NCI-H1436 treated with DMSO at 0.1 percent for 48 hours (cell line): ENCODE data around the gene GFER.
A peak's percentile ranks its signal among the peaks of the same experiment; 100 is the strongest.
"Not testable (repeated sequence)": the region's sequence is repeated elsewhere in the genome, so short reads cannot be mapped to it uniquely, and the experiment has no call there.

ENCODE experiments used
- DNase-seq: peaks from one replicate; lab custom pipeline; 2025; lab: John Stamatoyannopoulos, UW

Gene GFER

DNA sequence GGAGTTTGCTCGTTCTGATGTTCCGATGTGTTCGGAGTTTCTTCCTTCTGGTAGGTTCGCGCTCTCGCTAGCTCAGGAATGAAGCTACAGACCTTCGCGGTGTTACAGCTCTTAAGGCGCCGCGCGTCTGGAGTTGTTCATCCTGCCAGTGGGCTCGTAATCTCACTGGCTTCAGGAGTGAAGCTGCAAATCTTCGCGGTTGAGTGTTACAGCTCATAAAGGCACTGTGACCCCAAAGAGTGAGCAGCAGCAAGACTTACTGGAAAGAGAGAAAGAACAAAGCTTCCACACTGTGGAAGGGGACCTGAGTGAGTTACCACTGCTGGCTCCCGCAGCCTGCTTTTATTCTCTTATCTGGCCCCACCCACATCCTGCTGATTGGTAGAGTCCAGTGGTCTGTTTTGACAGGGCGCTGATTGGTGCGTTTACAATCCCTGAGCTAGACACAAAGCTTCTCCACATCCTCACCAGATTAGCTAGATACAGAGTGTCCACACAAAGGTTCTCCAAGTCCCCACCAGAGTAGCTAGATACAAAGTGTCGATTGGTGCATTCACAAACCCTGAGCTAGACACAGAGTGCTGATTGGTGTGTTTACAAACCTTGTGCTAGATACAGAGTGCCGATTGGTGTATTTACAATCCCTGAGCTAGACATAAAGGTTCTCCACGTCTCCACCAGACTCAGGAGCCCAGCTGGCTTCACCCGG is 26.4 kb upstream of the GFER start:
- DNase-seq, result not testable (repeated sequence)

DNA sequence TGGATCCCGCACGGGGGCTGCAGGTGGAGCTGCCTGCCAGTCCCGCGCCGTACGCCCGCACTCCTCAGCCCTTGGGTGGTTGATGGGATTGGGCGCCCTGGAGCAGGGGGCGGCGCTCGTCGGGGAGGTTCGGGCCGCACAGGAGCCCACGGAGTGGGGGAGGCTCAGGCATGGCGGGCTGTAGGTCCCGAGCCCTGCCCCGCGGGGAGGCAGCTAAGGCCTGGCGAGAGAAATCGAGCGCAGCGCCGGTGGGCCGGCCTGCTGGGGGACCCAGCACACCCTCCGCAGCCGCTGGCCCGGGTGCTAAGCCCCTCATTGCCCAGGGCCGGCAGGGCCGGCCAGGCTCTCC is 25.9 kb upstream of the GFER start:
- DNase-seq, result not testable (repeated sequence)

DNA sequence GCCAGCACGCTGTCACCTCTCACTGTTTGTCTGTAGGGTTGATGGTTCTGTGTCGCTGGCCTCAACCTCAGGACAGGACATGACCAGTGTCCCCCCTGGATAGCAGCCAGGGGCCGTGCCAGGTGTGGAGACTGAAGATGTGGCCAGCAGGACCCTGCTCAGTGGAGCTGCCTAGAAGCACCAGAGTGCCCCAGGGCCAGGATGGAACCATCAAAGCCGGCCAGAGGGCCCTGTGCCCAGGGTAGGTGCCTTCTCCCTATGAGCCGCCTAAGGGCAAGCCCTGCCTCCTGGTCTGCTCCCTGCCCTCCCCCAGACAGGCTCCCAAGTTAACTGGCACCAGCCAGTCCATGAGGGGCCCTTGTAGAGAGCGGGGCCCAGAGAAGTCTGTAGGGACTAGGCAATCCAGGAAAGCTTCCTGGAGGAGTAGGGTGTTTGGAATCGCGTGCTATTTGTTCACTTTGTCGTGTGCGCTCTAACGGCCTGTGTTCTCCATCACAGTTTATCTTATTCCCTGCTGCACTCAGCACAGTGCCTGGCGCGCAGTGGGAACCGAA is 25.2 kb upstream of the GFER start:
- no peak for DNase-seq

DNA sequence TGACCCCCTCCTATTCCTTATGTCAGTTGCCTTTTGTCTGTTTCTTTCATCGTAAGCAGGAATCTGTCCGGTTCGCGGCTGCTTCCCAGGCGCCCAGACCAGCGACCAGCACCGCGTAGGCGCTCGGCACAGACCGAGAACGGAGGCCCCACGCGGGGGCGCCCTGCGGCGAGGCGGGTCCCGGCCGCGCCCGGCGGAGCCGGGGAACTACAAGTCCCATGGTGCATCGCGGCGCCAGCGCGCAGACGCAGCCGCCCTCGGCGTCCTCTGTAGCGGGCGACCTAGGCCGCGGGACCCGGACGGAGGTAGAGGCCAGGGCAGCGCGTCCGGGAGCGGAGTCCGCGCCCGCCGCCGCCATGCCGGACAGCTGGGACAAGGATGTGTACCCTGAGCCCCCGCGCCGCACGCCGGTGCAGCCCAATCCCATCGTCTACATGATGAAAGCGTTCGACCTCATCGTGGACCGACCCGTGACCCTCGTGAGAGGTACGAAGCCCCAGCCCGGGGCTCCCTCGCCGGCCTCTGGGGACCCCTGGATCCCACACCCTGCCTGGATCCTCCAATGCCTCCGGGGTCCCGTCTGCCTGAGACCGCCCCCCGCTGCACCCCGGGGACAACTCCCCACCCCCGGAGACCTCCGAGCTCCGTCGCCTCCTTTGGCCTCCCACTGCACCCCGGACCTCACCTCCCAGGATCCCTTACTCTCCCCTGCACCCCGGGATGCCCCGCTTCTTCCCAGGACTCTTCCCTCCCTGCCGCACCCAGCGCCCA is 24.5 kb upstream of the GFER start, which contains the start of gene NDUFB10:
Gene NDUFB10 (plus strand): TSS at position 270 of the 771 bp plus-strand sequence. CDS start 87 bp downstream, at position 357.
- DNase-seq, result peak; percentile 56

DNA sequence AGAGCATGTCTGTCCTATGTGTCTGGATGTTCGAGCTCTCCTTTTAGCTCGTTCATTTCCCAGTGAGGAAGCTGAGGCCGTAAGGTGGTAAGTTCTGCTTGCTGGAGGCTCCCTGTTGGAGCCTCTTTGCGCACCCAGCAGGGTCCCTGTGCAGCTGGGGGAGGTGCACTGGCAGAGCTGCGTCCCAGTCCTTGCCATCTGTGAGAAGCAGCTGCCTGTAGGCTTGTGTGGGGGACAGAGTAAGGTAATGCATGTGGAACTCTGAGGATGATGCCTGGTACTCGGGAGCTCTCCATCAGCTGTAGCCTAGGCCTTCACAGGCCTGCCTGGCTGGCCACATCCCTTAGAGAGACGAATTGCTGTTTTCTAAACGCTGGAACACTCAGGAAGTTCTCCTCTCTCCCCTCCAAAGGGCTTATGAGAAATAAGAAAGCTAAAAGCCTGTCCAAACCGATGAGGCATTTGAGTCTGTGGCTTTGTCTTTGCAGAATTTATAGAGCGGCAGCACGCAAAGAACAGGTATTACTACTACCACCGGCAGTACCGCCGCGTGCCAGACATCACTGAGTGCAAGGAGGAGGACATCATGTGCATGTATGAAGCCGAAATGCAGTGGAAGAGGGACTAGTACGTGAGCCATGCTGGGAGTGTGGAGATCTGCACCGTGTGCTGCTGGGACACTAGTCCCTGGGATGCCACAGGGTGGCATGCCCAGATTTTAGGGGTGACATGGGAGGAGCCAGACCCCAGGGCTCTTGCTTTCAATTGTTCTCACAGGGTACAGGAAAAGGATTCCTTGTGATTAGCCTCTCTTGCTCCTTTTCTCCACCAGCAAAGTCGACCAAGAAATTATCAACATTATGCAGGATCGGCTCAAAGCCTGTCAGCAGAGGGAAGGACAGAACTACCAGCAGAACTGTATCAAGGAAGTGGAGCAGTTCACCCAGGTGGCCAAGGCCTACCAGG is 23.0 kb upstream of the GFER start:
- no peak for DNase-seq

DNA sequence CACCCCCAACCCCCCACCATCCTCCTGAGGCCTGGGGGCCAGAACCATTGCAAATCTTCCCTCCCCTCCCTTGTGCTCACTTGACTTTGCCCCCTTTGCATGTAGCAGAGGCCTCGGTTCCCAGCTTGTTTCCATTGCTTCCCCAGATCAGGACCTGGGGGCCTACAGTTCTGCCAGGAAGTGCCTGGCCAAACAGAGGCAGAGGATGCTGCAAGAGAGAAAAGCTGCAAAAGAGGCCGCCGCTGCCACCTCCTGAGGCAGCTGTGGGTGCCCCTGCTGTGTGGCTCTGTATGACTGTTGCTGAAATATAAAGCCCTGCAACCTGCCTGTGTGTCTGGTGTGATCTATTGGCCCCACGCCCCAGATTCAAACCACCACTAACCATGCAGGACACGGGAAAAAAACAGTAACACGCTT is 22.3 kb upstream of the GFER start:
- no peak for DNase-seq

DNA sequence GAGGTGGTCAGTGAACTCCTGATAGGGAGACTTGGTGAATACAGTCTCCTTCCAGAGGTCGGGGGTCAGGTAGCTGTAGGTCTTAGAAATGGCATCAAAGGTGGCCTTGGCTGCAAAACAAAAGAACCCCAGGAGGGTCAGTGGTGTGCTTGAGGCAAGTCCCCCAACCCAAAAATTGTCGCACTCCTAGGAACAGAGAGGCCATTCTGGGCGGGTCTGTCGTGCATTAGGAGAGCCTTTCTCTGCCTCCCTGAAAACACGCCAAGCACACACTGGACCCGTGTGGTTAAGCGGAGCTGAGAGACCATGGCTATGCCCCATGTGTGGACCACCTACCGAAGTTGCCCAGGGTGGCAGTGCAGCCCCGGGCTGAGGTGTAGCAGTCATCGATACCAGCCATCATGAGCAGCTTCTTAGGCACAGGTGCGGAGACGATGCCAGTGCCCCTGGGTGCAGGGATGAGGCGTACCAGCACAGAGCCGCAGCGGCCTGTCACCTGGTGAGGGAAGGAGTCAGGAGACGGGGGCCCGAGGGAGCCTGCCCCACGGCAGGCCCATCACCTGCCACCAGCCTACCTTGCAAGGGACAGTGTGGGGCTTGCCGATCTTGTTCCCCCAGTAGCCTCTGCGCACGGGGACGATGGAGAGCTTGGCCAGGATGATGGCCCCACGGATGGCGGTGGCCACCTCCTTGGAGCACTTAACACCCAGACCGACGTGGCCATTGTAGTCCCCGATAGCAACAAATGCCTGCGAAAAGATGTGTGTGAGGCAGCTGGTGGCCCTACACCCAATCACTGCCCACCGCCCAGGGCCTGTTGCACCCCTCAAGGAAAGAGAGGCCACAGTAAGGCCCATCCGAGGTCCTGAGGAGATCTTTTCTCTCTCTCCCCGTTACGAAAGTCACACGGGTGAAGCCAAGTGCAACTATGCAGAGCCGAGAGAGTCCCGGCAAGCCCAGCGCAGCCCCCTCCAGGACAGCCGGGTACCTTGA is 21.5 kb upstream of the GFER start:
- not testable (repeated sequence) for DNase-seq

DNA sequence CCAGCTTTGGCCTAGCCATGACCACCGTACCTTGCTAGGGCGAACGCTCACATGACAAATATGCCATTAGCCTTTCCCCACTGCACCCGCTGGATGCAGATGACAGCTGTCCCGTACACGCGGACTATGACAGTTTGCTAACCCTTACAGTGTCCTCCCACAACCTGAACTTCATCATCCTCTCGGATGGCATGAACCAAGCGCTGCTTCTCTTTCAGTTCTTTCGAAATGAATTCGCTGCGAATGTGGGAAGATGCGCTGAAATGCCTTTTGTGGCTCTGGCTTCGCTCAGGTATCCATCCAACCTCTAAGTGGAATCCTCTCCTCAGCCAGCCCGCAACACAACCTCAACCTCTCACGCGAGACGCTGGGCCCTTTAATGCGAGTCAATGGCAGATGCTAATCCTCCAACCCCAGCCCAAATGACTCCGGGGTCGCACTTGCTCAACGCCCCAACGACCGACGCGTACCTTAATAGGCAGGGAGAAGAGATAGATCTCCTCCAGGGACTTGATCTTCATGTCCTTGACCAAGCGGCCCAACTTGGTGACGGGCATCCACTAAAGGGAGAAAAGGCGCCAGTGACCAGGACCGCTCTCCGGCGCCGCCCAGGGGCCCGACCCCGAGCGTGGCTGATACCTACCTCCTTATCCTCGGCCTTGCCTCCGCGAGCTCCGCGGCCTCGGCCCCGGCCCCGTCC is 20.0 kb upstream of the GFER start:
- no peak for DNase-seq

DNA sequence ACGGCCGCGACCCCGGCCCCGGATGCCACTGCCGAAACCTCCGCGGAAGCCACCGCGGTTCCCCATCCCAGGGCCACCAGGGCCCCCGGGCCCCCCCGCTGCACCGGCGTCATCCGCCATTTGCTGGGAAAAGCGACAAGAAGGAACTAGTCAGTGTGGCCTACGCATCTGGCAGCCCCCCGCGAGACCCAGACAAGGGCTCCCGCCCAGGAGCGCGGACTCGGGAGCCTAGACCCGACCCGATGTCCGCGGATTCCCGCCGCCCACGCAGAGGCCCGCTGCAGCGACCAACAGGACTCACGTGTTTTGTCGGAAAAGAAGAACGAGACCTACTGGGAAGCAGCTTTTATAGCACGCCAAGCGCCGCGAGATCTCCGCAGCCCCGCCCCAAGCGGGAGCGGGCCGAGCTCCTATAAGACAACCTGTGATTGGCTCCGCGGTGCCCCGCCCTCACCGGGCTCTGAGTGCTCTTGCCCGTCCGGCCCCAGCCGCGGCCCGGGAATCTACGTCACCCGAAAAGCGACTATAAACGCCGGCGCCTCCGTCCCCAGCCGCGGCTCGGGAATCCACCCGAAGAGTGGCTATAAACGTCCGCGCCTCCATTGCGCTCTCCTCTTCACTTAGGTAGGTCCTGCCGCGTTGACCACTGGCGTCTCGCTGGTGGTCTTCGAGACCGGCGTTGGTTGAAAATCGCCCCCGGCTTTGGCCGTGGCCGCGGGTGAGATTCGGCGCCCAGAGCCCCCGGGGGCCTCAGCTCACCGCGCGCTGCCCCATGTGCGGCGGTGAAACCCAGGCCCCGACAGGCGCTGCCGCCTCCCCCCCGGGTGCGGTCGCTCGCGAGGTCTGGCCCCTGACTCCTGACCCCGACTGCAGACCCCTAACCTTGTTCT is 19.2 kb upstream of the GFER start, which contains the start of gene RPS2:
Gene RPS2 (minus strand): TSS at position 321 of the 890 bp plus-strand sequence. CDS start 201 bp downstream, at position 120.
- peak; percentile 91 for DNase-seq

DNA sequence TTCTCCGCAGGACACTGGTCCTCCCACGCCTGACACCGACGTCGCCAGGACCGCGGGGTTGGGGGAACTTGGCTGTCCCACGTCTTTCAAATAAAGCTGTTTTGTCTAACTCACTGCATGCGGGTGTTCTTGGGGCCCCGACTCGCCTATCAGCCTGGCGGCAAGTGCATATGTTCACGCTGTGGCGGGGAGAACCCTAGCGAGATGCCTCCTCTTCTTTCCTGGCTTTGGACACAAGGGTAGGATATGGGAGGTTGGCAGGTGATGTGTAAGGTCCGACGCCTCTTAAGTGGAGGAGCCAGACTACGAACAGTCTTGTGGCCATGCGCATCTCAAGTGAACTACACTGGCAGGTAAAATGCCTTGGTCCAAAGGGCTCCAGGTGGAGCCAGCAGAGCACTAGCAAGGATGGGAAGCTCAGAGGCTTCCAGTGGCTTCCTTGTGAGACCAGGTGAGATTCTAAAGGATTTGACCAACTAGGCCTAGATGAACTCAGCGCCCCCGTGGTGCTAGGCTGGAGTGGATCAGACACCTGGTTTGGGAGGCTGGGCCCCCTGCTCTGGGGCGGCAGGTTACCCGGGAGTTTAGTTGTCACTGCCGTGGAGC is 18.5 kb upstream of the GFER start:
- no peak for DNase-seq

DNA sequence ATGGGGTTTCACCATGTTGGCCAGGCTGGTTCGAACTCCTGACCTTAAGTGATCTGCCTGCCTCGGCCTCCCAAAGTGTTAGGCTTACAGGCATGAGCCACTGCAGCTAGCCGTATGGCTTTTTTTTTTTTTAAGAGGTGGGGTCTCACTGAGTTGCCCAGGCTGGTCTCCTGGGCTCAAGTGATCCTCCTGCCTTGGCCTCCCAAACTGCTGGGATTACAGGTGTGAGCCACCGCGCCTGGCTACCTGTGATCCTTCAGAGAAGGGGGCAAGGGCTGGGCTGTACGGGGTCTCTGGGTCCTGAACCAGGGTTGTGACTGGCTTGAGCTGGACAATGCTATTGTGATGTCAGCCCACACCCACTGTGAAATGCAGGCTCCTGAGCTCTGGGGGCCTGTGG is 17.5 kb upstream of the GFER start, which contains the start of gene RNF151:
Gene RNF151 (plus strand): TSS at position 397 of the 400 bp plus-strand sequence. CDS start 26 bp downstream, outside the sequence.
- DNase-seq, result no peak

DNA sequence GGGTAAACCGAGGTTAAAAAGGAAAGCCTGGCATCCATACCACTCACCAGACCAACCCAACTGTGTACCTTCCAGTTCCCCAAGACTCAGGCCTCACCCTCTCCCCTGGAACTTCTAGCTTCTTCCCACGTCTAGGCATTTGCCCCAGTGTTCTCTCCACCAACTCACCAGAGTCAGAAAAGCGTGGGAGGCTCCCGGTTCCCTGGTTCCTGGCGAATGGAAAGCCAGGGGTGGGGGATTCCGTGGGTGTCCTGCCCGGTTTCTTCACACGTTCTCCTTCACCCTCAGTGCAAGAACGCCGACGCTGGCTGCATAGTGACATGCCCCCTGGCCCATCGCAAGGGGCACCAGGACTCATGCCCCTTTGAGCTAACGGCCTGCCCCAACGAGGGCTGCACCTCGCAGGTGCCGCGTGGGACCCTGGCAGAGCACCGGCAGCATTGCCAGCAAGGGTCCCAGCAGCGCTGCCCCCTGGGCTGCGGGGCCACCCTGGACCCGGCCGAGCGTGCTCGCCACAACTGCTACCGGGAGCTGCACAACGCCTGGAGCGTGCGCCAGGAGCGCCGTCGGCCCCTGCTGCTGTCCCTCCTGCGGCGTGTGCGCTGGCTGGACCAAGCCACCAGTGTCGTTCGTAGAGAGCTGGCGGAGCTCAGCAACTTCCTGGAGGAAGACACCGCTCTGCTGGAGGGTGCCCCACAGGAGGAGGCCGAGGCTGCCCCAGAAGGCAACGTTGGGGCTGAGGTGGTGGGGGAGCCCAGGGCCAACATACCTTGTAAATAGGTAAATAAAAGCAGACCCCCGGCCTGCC is 15.6 kb upstream of the GFER start:
- DNase-seq, result no peak

DNA sequence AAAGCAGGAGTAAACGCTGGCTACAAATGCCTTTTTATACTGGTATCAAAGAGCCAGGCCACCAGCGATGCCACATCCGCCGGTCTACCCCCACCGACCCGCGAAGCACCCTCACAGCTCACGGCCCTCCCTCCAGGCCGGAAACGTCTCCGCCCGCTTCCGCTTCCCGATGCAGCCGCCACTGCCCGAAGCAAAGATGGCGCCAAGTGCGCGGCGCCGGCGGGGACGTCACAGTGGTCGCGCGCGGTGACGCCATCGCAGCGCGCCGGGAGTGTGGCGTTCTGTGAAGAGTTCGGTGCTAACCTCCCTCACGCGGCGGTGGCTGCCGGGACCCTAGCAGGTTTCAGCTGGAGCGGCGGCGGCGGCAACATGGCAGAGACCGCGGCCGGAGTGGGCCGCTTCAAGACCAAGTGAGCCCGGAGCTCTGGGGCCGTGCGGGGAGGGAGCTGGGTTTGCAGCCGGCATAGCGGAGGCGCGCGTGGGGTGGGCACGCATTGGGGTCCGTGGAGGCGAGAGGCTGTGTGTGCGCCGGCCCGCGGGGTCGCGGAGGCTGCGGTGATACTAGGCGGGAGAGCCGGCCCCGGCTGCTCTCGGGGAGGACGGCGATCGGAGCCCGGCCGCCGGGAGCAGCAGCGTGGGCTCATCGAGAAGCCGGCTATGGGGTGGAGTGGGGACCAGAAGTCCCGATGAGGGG is 12.1 kb upstream of the GFER start, which contains the start of gene TBL3:
Gene TBL3 (plus strand): TSS at position 258 of the 694 bp plus-strand sequence. CDS start 112 bp downstream, at position 370.
- no peak for DNase-seq

DNA sequence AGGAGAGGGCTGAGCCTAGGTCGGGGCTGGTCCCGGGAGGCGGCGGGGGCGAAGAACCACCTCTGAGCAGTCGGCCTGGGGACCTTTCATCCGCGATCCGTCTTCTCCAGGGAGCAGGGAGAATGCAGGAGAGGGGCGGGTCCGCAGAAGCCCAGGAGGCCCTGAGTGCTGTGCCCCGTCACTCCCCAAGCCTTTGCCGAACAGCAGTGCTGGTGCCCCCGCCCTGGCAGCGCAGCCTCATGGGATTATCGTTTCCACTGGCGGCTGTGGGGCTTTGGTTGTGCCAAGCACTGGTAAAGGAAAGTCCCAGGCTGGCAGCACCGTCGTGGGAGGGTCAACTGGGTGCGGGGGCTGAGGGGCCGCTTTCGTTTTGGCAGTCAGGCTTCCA is 11.5 kb upstream of the GFER start:
- DNase-seq, result no peak

DNA sequence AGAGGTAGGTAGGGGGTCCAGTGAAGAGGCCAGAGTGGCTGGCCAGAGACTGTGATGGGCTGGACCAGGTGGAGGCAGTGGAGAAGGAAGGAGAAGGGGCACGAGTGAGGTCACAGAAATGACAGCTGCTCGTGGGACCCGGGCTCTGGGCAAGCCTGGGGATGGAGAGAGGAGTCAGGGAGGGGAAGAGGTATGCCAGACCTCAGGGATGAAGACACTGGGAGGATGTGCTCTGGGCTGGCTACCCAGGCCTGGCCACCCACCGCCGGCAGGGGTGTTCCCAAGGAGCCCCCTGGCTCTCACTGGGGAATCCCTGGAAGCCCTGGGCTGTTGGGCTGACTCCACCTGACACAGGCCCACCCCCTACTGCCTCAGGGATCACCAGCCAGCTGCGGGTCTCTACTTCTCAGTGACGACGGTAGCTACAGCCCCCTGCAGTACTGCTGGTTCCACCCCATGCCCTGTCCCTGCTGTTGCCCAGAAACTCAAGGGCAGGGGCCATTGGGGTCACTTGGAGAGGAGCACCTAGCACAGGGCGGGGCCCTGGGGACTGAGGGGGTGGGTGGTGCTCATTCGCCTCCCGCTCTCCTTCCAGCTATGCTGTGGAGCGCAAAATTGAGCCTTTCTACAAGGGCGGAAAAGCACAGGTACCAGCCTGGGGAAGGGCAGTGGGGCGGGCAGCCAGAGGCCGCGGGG is 10.4 kb upstream of the GFER start:
- DNase-seq, result no peak
